GM21390 (cell line): Measurements from ENCODE around the gene ALG10.
"Not testable (repeated sequence)": the region's sequence is repeated elsewhere in the genome, so short reads cannot be mapped to it uniquely, and the experiment has no call there.

Source experiments
- ATAC-seq: cut with Tn5 transposase; IDR thresholded peaks from one replicate; pipeline ENCODE4 v1.9.1; 2021; ENCODE audit not compliant: unreplicated experiment

ALG10 gene, protein sequence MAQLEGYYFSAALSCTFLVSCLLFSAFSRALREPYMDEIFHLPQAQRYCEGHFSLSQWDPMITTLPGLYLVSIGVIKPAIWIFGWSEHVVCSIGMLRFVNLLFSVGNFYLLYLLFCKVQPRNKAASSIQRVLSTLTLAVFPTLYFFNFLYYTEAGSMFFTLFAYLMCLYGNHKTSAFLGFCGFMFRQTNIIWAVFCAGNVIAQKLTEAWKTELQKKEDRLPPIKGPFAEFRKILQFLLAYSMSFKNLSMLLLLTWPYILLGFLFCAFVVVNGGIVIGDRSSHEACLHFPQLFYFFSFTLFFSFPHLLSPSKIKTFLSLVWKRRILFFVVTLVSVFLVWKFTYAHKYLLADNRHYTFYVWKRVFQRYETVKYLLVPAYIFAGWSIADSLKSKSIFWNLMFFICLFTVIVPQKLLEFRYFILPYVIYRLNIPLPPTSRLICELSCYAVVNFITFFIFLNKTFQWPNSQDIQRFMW

DNA sequence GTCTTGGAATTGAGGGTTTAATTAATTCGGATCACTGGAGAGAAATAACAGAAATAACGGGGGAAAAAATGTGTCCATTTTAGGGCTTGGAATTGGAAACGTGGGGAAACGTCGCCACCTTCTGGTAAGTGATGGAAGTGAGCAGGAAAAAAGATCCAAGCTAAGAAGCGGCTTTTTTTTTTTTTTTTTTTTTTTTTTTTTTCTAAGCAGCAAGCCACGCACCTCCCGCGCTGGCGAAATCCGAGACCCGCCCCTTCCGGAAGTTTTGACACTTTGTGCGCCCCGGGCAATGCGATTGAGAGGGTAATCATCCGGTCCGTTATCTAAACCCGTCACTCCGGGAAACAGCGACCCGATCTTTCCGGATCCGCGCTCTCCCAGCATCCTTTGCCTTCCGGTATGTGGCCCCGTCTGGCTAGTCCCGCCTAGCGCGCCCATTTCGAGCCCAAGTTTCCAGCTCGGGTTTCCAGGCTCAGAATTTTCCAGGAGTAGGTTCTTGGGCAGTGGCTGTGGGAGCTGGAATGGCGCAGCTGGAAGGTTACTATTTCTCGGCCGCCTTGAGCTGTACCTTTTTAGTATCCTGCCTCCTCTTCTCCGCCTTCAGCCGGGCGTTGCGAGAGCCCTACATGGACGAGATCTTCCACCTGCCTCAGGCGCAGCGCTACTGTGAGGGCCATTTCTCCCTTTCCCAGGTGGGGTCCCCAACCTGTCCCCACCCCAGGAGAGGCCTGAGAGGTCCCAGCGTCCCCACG lies at the start of gene ALG10:
Gene ALG10, plus strand, starts transcription at position 418 of the 752 bp plus-strand sequence. Its CDS starts 104 bp downstream, at position 522.
- ATAC-seq, result peak; percentile 100

DNA sequence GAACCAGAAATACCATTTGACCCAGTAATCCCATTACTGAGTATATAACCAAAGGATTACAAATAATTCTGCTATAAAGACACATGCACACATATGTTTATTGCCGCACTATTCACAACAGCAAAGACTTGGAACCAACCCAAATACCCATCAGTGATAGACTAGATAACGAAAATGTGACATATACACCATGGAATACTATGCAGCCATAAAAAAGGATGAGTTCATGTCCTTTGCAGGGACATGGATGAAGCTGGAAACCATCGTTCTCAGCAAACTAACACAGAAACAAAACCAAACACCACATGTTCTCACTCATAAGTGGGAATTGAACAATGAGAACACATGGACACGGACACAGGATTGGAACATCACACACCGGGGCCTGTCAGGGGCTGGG lies 49.4 kb upstream of the ALG10 start:
- not testable (repeated sequence) for ATAC-seq

DNA sequence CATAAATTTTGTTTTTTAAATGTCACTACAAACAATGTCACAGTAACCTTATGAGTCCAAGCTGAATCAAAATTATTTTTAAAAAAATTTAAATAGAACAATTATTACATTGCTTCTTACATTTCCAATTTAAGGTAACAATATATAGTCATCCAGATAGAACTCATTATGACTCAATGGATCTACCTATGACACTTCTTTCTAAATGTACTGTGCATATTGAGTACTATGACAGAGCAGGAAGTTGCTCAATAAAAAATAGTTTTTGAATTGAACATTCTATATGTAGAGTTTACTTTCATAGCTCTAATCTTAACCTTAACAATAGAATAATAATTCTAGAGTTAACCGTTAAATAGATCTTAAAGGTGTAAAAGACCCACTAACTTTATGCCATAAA lies 44.4 kb upstream of the ALG10 start:
- no peak for ATAC-seq

DNA sequence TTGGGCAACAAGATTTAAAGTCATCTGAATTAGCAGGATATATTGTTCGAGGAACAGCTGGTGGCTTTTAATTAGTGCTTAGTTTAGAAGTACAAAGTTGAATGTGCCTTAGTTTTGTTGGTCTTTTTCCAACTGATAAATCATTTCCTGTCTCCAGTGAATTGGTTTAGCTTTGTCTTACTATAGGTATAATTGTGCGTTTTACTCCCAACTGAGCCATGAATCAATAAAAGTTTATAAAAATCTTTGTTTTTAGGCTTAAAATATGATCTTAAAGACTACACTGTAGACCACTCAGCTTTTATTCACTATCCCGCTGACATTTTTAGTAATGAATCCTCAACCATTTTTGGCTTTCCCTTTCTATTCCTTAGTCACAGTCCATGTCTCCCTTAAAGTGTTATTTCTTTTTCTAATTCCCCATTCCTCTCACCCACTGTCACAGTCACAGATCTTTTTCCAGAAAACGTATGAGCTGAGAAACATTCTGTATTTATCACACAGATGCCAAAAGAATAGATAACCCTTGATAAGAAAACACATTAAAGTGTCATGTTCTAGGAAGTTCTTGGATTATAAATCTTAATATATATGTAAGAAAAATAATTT lies 34.0 kb upstream of the ALG10 start:
- ATAC-seq, result no peak

DNA sequence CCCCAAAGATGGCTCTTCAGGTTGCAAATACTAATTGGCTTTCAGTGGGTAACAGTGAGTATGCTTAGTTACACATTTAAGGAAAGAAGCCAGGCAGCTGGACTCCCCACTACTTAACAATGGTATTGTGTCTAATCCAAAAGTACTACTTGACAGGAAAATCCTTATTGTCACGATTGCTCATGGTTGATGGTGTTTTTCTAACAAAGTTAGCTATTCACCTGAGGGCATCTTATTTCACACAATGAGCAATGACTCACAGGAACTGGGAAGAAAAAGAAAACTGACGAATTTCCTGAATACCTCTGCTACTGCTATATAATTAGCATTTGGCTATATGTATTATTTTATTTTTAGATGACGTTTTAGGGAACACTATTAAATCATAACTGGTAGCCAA lies 33.4 kb upstream of the ALG10 start:
- ATAC-seq, result no peak

DNA sequence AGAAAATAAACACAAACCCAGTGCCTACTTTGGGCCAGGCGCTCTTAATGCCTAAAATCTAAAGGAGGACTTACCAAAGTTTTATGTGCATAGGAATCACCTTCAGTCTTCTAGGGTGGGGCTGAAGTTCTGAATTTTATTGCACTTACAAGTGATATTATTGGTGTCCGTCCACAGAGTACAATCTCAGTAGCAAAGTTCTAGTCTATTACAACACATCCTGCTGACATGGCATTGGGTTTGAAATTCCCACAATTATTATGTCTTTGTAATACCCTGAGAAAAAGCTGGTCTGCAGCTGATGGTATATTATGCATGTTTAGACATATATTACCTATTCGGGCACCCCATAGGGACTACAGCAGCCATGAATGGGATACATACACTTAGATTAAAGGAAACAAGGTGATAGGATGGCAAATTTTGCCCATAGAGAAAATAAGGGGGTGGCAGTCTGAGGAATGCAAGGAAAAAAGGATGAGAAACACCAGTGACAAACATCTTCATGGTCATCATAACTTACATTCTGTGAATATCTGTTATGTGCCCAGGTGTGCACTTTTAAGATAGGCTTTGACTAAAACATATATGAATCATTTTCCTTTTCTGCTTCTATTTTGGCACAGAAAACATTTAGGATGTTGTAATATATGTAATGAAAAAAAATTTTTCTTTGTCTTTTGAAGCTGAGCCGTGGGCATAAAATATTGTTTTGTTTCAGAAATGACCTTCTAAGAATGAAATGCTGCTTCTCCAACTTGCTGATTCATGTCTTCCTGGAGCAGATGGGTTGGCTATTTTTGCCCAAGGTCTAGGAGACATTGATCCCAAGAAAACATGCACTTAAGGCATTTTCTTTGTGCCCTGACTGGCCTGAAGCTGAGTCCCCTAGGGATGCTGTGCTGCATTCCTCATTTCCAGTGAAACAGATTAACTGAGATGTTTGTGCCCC lies 27.2 kb upstream of the ALG10 start:
- ATAC-seq, result no peak

DNA sequence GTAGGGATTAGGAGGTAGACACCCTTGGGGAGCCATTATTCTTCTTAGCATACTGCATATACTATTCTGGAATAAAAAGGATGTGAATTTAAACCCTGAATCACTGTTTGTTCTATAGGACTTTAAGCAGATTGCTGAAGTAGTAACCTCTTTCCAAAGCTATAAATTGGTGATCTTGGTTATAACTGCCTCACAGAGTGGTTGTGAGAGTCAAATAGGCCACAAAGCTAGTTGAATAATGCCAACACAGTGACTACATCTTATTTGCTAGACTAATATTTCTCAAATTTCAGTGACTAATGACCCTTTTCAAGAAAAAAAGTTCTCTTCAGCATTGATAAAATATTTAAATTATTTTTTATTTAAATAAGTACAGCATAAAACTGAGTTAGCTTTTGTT lies 13.5 kb upstream of the ALG10 start:
- not testable (repeated sequence) for ATAC-seq

DNA sequence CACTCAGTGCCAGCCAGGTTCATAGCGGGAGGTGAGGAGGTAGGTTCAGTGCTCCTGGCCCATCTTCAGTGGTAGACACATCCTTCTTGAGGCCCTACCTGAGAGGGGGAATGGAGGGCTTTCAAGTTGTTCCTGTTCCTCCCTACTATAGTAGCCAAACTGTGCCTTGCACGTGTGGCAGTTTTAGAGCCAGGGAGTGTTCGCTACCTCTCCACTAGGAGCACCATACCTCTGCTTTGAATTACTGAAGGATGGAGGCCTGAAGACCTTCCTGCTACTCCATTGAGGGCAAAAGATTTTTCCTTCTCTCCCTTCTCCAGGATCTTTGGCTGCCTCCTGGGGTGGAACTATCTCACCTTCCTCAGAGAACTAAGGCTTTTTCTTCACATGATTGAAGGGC lies 5.9 kb upstream of the ALG10 start:
- no peak for ATAC-seq

DNA sequence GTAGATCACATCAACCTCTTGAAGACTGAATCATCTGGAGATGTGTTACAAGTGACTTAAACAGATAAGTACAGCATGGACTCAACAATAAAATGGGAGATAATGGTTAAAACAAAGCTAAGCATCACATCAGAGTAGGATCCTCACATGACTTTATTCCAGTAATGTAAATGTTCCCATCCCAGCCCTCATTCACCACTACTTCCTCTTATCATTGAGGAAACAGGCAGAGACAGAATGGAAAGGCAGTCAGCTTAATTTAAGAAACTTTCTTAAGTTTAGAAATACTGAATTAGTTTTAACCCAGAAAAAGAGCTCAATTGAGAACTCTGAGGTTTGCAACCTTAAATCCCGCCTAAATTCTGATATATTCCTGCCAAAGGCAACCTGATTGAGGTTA lies 1.2 kb upstream of the ALG10 start:
- no peak for ATAC-seq

DNA sequence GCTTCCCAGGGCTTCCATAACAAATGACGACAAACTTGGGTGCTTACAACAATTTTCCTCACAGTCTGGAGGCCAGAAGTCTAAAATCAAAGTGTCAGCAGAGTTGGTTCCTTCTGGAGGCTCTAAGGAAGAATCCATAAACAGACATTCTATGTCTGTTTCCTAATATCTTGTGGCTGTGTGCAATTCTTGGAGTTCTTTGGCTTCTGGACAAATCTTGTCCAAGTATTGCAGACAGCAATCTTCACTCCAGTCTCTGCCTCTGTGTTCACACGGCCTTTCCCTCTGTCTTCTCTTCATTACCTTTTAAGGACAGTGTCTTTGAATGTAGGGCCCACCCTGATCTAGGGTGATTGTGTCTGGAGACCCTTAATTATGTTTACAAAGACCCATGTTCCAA lies 5.4 kb downstream of the ALG10 start:
- ATAC-seq, result not testable (repeated sequence)

DNA sequence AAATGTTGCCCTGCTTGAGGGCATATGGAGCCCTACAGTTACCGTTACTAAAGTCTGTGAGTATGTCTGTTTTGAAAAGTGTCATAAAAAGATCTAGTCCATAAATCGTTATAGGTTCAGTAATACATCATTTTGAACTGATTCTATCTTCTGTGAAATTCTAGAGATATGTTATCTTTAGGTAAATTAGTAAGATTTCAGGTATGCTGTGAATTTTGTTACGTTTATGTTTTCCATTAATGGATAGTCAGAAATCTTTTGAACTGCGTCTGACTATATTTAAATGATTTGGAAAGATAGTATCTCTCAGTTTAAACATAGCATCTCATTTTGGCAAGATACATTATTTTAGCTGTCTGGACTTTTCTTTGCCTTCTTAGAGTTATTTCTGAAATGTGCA lies 8.3 kb downstream of the ALG10 start:
- no peak for ATAC-seq

DNA sequence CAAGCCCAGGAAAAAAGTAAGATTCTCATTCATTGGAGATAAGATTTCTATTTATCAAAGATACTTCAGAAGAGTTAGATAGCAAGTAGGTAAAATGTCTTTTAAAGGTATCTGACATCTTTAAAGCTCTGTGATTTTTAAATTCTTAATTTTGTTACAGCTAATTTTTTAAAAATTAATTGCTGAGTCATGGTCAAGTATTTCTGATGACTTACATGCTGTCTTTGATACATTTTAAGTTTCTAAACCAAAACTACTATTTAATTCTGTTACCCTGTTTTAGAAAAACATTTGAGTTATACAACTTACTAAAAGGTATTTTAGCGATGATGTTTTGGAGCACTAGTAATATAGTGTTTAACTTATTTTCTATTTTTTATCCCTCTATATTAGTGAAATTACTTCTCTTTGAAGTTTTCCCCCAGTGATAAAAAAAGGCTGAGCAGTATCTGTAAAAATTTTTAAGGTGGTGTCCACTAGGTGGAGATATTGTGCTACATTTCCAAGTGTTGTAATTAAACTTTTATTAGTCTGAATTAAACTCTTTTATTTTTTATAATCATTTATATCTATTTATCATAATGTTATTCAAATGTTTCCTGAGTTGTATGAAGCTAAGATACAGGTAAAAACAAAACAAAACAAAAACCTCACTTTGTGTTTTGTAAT lies 11.5 kb downstream of the ALG10 start:
- no peak for ATAC-seq

DNA sequence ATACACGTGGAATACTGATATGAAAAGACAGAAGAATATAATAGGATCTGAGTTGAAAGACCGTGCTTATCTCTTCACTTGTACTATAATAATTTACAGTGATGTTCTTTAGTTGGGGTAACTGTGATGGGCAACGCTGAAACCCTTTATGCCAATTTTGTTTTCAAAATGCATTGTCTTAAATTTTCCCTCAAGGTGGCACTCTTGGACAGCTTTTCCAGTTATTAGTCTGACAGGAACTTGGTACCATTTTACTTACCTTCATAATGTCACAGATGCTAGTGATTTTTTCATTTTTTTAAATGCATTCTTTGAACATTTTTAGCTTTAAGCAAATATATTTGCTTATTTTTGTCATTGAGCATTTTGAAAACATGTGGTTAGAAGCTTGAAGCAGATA lies 16.1 kb downstream of the ALG10 start:
- ATAC-seq, result not testable (repeated sequence)

DNA sequence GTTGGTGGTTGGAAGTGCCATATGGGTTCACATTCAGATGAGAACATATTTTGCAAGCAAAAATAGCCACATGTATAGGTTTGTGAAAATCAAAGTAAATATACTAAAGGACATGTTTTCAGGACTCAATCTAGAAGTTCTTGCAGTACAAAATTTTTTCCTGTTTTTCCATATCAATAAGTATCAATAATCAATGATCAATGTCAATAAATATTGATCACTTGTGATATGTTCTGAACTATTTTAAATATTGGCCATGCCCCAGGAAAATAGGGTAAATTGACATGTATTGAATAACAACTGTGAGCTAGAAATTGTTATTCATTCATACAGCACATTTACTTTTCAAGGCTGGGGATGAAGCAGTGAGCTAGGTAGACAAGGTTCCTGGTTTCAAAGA lies 24.3 kb downstream of the ALG10 start:
- ATAC-seq, result no peak

DNA sequence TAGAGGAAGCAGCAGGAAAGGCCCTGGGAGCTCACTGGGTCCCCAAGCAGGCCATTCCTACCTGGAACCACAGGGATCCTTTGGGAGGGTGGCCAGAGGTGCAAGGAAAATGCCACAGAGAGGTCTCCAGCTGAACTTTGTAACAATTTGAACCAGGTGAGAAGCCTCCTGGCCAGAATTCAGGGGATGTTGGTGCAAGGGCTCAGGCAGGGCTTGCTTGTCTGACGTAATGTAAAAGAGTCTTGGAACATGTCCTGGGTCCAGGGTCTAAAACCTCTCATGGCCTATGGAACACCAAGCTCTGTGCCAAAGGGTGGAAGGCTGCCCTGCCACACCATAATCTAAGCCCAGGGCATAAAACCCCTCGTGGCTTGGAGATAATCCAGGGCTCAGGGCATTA lies 25.6 kb downstream of the ALG10 start:
- not testable (repeated sequence) for ATAC-seq

DNA sequence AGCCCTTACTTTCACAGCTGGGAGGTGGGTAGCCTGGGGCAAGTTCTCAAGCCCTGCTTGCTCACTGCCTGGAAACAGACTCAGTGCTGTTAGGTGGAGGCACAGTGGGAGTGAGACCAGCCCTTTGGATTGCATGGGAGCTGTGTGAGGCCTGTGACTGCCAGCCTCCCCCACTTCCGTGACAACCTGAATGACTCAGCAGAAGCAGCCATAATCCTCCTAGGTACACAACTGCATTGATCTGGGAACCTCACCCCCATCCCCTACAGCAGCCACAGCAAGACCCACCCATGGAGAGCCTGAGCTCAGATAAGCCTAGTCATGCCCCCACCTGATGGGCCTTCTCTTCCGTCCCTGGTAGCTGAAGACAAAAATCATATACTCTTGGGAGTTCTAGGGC lies 26.4 kb downstream of the ALG10 start:
- ATAC-seq, result no peak

DNA sequence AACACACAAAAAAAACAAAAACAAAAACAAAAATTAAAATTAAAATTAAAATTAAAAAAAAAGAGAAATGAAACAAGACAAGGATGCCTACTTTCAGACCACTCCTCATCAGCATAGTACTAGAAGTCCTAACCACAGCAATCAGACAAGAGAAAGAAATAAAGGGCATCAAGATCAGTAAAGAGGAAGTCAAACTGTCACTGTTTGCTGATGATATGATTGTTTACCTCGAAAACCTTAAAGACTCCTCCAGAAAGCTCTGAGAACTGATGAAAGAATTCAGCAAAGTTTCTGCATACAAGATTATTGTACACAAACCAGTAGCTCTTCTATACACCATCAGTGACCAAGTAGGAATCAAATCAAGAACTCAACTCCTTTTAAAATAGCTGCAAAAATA lies 29.2 kb downstream of the ALG10 start:
- no peak for ATAC-seq

DNA sequence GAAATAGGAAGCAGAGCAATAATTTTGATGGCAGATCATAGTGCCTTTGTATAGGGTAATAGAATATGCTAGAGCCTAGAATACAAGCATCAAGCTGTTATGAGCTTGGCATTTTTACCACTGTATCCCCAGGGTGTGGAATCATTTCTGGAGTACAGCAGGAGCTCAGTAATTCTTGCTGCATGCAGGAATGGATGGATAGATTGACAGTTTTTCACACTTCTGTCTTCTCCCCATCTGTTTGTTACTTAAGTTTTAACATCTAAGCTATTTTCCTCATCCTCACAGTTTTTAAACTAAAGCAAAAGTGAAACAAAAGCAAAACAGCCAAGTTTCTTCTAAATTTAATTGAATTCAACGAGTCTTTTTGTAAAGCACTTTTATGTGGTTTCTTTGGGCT lies 32.6 kb downstream of the ALG10 start:
- ATAC-seq, result no peak
